Heart left ventricle (tissue), 13 donors: ENCODE results near the gene ERBB4.

Source experiments
- POLR2A ChIP-seq, 2 donors: fragments of 450-650 bp; IDR thresholded peaks; one replicate each; pipeline ENCODE4 v1.6.1; 2017; ENCODE audit warnings: antibody characterized with exemption in 2 of 2, mild to moderate bottlenecking in 2 of 2, moderate library complexity in 2 of 2
- TF ChIP-seq, protein P1 (sequence below), 12 donors: fragments of 200-600 bp; sonication (generic) in 4 of 12; IDR thresholded peaks; one replicate each; pipeline versions ENCODE4 v1.5.0 to v1.8.0; 2018 to 2022; ENCODE audit warnings: antibody characterized with exemption in 12 of 12, mild to moderate bottlenecking in 5 of 12
- donor health status: ischemic (EF 13 %, LVEDD 7.1; RV severe dilation, severe dysfunction).
- donor health status: DM: no; HTN: yes; CAD: no.
- donor health status: DM: no; HTN: no; CAD: no.
- donor health status: ischemic (EF 25% LVEDD 6.9; RV normal size, moderate dysfunction).
- donor health status: ischemic (EF 25% LVEDD 5.7; RV mildly dilated, moderate dysfunction).
- donor health status: ischemic (EF 35%, LVEDD 5.7; RV mildly dilated, moderate dysfunction).
- donor health status: nonischemic (EF 11% LVEDD 7.7; RV severe dilation, severe dysfunction).
- donor health status: DM: yes; HTN: yes; CAD: no.
- donor health status: PGD.
- donor health status: ischemic (EF 29% LVEDD 5.4; RV normal size, mild dysfunction).
- donor health status: nonischemic (EF 23%, LVEDD 6.1; RV moderate dilation, normal function).

DNA sequence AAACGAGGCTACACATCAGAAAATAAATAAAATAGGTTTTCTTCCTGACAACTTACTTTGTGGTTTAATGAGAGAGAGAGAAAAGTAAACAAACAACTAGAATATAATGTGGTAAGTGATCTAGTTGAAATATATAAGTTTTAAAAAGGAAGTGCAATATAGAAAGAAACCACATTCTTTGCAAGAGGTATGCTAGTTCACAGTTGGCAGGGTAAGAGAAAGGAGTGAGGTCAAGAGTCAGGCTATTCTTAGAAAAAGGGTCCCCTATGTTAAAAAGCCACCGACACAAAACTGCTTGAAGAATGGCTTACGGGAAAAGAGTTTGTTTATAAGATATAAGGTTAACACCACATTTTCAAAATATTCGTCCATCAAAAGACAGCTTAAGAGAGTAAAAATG lies 462.1 kb downstream of the ERBB4 start:
- TF ChIP-seq, protein P1, sequence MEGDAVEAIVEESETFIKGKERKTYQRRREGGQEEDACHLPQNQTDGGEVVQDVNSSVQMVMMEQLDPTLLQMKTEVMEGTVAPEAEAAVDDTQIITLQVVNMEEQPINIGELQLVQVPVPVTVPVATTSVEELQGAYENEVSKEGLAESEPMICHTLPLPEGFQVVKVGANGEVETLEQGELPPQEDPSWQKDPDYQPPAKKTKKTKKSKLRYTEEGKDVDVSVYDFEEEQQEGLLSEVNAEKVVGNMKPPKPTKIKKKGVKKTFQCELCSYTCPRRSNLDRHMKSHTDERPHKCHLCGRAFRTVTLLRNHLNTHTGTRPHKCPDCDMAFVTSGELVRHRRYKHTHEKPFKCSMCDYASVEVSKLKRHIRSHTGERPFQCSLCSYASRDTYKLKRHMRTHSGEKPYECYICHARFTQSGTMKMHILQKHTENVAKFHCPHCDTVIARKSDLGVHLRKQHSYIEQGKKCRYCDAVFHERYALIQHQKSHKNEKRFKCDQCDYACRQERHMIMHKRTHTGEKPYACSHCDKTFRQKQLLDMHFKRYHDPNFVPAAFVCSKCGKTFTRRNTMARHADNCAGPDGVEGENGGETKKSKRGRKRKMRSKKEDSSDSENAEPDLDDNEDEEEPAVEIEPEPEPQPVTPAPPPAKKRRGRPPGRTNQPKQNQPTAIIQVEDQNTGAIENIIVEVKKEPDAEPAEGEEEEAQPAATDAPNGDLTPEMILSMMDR (IDR thresholded peaks at IDR 0.05), result no peak
- TF ChIP-seq POLR2A (IDR thresholded peaks at IDR 0.05), result no peak
